Measurements from ENCODE around the gene GPR180. TPM values are rescaled to one million over a fixed set of nuclear protein-coding genes. Genes with fewer than 3 reads are reported as not detected.
A peak's percentile ranks its signal among the peaks of the same experiment; 100 is the strongest.
"Not testable (repeated sequence)": the region's sequence is repeated elsewhere in the genome, so short reads cannot be mapped to it uniquely, and the experiment has no call there.

GPR180 gene
- total RNA-seq, 2 donors from 2014 or later: 6.7 to 8.0 TPM

- no peak overlapping the region for H3K27ac Mint-ChIP-seq
- no peaks in the 10 kb centered on the region for H3K9me3 Mint-ChIP-seq
- no peaks in the 10 kb centered on the region for H3K27me3 Mint-ChIP-seq
- peaks cover 20% of the 10 kb centered on the region for H3K4me1 Mint-ChIP-seq
- no peak for ATAC-seq (replicated peaks)
- no peak overlapping the region for H3K4me3 Mint-ChIP-seq
- peaks cover 87% of the 10 kb centered on the region for H3K36me3 Mint-ChIP-seq (ENCODE audit: low read depth)
Measured at GRCh38 chr13:94610475-94610874, 8.8 kb downstream of the GPR180 start.

DNA sequence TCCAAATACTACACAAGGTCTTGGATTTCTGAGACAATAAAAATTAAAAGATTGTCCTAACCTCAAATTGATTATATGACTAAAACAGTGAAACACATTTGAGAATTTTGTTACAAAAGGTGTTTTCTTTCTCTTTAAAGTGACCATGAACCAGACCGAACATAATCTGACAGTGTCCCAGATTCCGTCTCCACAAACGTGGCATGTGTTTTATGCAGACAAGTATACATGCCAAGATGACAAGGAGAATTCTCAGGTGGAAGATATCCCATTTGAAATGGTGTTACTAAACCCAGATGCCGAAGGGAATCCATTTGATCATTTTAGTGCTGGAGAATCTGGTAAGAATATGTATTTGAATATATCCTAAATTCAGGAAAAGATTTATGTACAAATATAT lies 10.4 kb downstream of the GPR180 start:
- no peaks in the 10 kb centered on the region for H3K9me3 Mint-ChIP-seq
- H3K4me3 Mint-ChIP-seq: no peak overlapping the region
- H3K4me1 Mint-ChIP-seq: peaks cover 14% of the 10 kb centered on the region
- no peaks in the 10 kb centered on the region for H3K27me3 Mint-ChIP-seq
- no peak for ATAC-seq (replicated peaks)
- peaks cover 72% of the 10 kb centered on the region for H3K36me3 Mint-ChIP-seq (ENCODE audit: low read depth)
- H3K27ac Mint-ChIP-seq: no peak overlapping the region

DNA sequence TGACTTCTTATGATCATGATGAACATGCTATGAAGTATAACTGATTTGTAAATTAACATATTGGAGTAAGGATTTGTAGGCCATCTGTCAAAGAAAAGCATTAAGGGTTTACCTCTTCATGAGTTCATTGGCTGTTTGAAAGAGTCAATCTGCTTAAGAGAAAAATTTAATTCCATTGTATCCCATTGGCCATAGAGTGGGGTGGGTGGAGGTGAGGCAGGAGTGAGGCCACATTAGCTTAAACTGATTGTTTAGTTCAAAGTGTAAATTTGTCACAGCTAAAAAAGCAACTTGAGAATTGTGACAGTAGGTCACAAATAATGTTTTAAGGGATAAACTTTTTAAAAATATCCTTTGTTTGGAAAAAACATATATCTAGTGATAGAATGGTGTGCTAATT lies 11.4 kb downstream of the GPR180 start:
- no peaks in the 10 kb centered on the region for H3K9me3 Mint-ChIP-seq
- no peaks in the 10 kb centered on the region for H3K27me3 Mint-ChIP-seq
- H3K27ac Mint-ChIP-seq: no peak overlapping the region
- H3K36me3 Mint-ChIP-seq (ENCODE audit: low read depth): peaks cover 64% of the 10 kb centered on the region
- ATAC-seq (replicated peaks): no peak
- no peak overlapping the region for H3K4me3 Mint-ChIP-seq
- peaks cover 5% of the 10 kb centered on the region for H3K4me1 Mint-ChIP-seq

DNA sequence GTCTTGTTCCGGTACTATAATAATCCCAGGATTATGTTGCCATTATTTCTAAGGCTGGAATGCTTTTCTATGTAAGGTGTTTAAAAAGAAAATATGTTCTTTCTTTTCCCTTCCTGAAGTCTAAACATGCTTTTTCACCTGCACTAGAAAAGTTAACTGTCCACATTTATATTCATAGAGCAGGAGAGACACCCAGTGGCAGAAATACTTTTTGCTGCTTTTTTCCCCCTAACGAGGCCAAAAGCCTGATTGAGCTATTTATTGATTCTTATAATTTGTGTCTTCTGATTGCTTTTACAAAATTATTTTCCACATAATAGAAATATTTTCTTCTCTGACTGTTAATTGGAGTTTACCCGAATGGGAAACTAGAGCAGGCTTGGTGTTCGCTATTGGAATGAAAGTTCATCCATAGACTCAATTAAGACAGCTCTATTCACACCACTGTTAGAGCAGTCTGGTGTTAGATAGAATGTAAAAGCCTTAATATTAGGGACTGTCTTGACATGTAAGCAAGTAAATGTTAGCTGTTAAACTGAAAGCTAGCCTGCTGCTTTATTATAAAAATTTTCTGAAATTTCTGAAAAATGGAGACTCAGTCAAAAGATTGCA lies 15.8 kb downstream of the GPR180 start:
- Mint-ChIP-seq H3K4me3 (no peak overlapping the region), H3K27ac (no peak overlapping the region), H3K27me3 (no peaks in the 10 kb centered on the region), H3K36me3 (ENCODE audit: low read depth) (peaks cover 69% of the 10 kb centered on the region), H3K9me3 (no peaks in the 10 kb centered on the region), H3K4me1 (peaks cover 5% of the 10 kb centered on the region)
- ATAC-seq (replicated peaks): no peak

GRCh38 chr13:94620286-94620896 lies 18.7 kb downstream of the GPR180 start:
- Mint-ChIP-seq H3K27ac (no peak overlapping the region), H3K4me3 (no peak overlapping the region), H3K36me3 (ENCODE audit: low read depth) (peaks cover 75% of the 10 kb centered on the region), H3K4me1 (no peaks in the 10 kb centered on the region), H3K9me3 (no peaks in the 10 kb centered on the region), H3K27me3 (no peaks in the 10 kb centered on the region)
- ATAC-seq (replicated peaks): peak; percentile 34

- no peak overlapping the region for H3K27ac Mint-ChIP-seq
- H3K4me1 Mint-ChIP-seq: no peaks in the 10 kb centered on the region
- no peak overlapping the region for H3K4me3 Mint-ChIP-seq
- H3K27me3 Mint-ChIP-seq: no peaks in the 10 kb centered on the region
- H3K9me3 Mint-ChIP-seq: no peaks in the 10 kb centered on the region
- no peak for ATAC-seq (replicated peaks)
- peaks cover 91% of the 10 kb centered on the region for H3K36me3 Mint-ChIP-seq (ENCODE audit: low read depth)
Measured at GRCh38 chr13:94622344-94622743, 20.7 kb downstream of the GPR180 start.

- H3K4me3 Mint-ChIP-seq: no peak overlapping the region
- no peaks in the 10 kb centered on the region for H3K9me3 Mint-ChIP-seq
- peaks cover 92% of the 10 kb centered on the region for H3K36me3 Mint-ChIP-seq (ENCODE audit: low read depth)
- H3K27ac Mint-ChIP-seq: no peak overlapping the region
- ATAC-seq (replicated peaks): no peak
- no peaks in the 10 kb centered on the region for H3K4me1 Mint-ChIP-seq
- H3K27me3 Mint-ChIP-seq: no peaks in the 10 kb centered on the region
Measured at GRCh38 chr13:94623316-94623715, 21.7 kb downstream of the GPR180 start.

GRCh38 chr13:94630858-94631257 lies 29.2 kb downstream of the GPR180 start:
- Mint-ChIP-seq H3K27ac (no peak overlapping the region), H3K36me3 (ENCODE audit: low read depth) (peaks cover 64% of the 10 kb centered on the region)

DNA sequence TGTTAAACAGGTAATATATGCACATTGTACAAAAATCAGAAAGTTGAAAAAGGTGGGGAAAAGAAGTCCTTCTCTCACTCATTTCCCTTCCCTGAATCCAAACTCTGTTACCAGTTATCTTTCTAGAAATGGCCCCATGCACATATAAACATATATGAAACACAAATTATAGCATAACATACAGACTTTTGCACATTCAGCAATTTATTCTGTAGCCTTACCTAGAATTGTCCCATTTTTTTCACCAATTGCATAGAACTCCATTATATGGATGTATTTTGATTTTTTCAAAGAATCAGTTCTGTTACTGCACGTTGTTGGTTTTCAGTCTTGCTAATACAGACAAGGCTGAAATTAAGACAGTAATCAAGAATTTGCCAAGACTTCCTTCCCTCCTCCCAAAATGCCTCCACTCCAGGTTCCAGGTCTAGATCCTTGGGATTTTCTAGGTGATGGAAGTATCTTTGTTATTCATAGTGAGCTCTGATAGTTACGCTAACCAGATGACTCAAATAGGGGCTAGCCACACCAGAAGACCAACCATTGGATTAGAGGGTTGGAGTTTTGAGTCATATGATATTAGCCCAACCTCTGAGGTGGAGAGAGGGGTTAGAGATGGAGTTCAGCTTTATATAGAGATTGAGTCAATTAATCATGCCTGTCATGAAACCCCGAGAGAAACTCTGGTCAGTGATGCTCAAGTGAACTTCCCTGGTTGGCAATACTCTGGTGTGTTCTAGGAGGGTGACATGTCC lies 30.7 kb downstream of the GPR180 start:
- Mint-ChIP-seq H3K4me1 (peaks cover 5% of the 10 kb centered on the region), H3K9me3 (no peaks in the 10 kb centered on the region), H3K27ac (no peak overlapping the region), H3K27me3 (no peaks in the 10 kb centered on the region), H3K36me3 (ENCODE audit: low read depth) (peaks cover 54% of the 10 kb centered on the region), H3K4me3 (no peak overlapping the region)
- peak; percentile 27 for ATAC-seq (replicated peaks)

More at GRCh38 chr13:94630858-94631257, 29.2 kb downstream of the GPR180 start:
- H3K27me3 Mint-ChIP-seq: no peaks in the 10 kb centered on the region
- ATAC-seq (replicated peaks): no peak
- H3K9me3 Mint-ChIP-seq: no peaks in the 10 kb centered on the region
- no peaks in the 10 kb centered on the region for H3K4me1 Mint-ChIP-seq
- H3K4me3 Mint-ChIP-seq: no peak overlapping the region

GRCh38 chr13:94636096-94636495 lies 34.4 kb downstream of the GPR180 start:
- H3K36me3 Mint-ChIP-seq (ENCODE audit: low read depth): peaks cover 22% of the 10 kb centered on the region
- peak; percentile 85 for ATAC-seq (replicated peaks)
- not testable (repeated sequence) for H3K4me3 Mint-ChIP-seq, H3K27me3 Mint-ChIP-seq, H3K4me1 Mint-ChIP-seq, H3K27ac Mint-ChIP-seq, H3K9me3 Mint-ChIP-seq

- ATAC-seq (replicated peaks): peak; percentile 75
- Mint-ChIP-seq H3K4me1 (peaks cover 5% of the 10 kb centered on the region), H3K27me3 (no peaks in the 10 kb centered on the region), H3K4me3 (no peak overlapping the region), H3K27ac (no peak overlapping the region), H3K36me3 (ENCODE audit: low read depth) (peaks cover 22% of the 10 kb centered on the region), H3K9me3 (no peaks in the 10 kb centered on the region)
Measured at GRCh38 chr13:94636942-94637578, 35.4 kb downstream of the GPR180 start.

GRCh38 chr13:94637677-94638076 lies 36.0 kb downstream of the GPR180 start:
- not testable (repeated sequence) for H3K9me3 Mint-ChIP-seq; H3K27ac Mint-ChIP-seq; ATAC-seq (replicated peaks); H3K27me3 Mint-ChIP-seq; H3K4me1 Mint-ChIP-seq; H3K4me3 Mint-ChIP-seq
- peaks cover 17% of the 10 kb centered on the region for H3K36me3 Mint-ChIP-seq (ENCODE audit: low read depth)

DNA sequence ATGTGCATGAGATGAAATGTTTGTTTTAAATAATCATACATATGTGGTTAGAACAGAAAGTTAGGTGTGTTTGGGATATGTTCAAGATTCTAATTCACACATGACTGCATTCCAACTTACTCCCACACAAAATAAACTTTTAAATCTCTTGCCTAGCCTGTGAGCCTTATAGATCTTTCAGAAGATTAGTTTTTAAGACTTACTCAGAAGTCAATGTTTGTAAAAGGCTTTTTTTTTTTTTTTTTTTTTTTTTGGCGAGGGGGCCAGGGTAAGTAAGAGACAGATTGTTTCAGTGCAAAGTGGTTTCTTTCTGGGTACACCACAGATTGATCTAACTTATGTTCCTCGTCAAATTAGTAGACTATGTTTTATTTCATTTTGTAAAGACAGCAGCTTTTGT lies 39.1 kb downstream of the GPR180 start:
- Mint-ChIP-seq H3K36me3 (ENCODE audit: low read depth) (no peaks in the 10 kb centered on the region), H3K27ac (no peak overlapping the region), H3K9me3 (no peaks in the 10 kb centered on the region), H3K4me3 (no peak overlapping the region), H3K4me1 (peaks cover 5% of the 10 kb centered on the region), H3K27me3 (no peaks in the 10 kb centered on the region)
- ATAC-seq (replicated peaks): no peak

GRCh38 chr13:94641409-94641941 lies 39.8 kb downstream of the GPR180 start:
- no peak overlapping the region for H3K27ac Mint-ChIP-seq
- no peak overlapping the region for H3K4me3 Mint-ChIP-seq
- H3K36me3 Mint-ChIP-seq (ENCODE audit: low read depth): no peaks in the 10 kb centered on the region
- no peak for ATAC-seq (replicated peaks)
- no peaks in the 10 kb centered on the region for H3K4me1 Mint-ChIP-seq
- H3K9me3 Mint-ChIP-seq: no peaks in the 10 kb centered on the region
- no peaks in the 10 kb centered on the region for H3K27me3 Mint-ChIP-seq

Data from activated T-helper 17 cell treated with anti-CD3 and anti-CD28 coated beads, Interleukin-2, amount 50 U/mL, for 72 hours (primary cell).